ENCODE results near the gene SIM1. TPM values are rescaled to one million over a fixed set of nuclear protein-coding genes. Genes with fewer than 3 reads are reported as not detected.
A peak's percentile ranks its signal among the peaks of the same experiment; 100 is the strongest.

The SIM1 gene
- total and polyA plus RNA-seq, 9 donors, result 0.37 to 5.5 (median 2.9) TPM

DNA sequence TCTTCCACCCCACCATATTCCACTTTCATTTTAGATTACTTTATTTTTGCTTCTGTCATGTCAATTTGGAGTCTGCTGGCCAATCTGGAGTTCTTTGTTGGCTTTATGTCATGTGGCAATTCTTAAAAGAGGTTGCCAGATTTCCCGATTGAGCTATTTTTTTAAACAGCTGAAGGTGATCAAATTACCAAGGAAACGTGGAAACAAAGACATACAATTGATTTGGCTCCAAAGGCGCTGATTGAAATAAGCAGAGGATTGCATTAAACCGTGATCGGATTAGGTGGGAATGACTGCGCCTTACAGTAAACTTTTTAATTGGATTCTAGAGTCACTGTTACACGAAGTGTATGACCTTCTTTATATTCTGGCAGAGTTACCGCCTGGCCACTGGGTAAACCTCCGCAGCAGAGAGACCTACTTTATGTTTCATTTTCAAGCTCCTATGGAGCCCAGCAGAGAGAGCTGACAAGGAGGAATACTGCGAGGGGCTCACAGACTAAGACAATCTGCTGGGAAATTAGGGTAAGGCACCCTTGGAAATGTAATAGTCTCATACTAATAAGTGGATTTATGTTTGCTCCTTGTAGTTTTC lies 37.9 kb downstream of the SIM1 start:
- Histone ChIP-seq H3K27ac (ENCODE audit: low read length) (no peak overlapping the region), H3K27me3 (ENCODE audit: control insufficient read depth, insufficient read depth, low read length) (no peaks in the 10 kb centered on the region), H3K4me3 (ENCODE audit: low read length) (no peak overlapping the region), H3K4me1 (ENCODE audit: control insufficient read depth, insufficient read depth, low read length) (no peaks in the 10 kb centered on the region), H3K36me3 (ENCODE audit: control insufficient read depth, insufficient read depth, low read length) (no peaks in the 10 kb centered on the region), H3K9me3 (replicated peaks; ENCODE audit: control insufficient read depth, low read depth, low read length) (no peaks in the 10 kb centered on the region)
- 47% methylated on average over 6 of the region's 10 CpGs for WGBS (ENCODE audit: insufficient coverage)
- DNase-seq, result peak; percentile 50

DNA sequence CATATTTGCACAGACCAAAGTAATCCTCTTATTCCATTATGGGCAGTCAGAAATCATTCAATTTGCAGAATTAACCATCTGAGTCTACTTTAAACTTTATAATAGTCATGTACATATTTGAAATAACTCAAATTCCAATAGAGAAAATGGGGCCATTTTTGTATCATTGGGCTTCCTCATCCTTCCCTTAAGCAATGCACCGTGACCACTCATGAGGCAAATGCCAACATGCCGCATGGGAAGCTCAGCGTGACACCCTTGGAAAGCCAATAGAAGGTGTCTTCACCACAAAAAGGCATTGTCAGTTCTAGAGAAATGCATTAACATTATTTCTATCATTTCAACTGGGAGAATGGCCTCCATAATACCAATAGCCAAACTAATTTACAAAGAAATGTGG lies 38.5 kb downstream of the SIM1 start:
- no peak overlapping the region for H3K27ac ChIP-seq (ENCODE audit: low read length)
- H3K27me3 ChIP-seq (ENCODE audit: control insufficient read depth, insufficient read depth, low read length), result no peaks in the 10 kb centered on the region
- no peaks in the 10 kb centered on the region for H3K4me1 ChIP-seq (ENCODE audit: control insufficient read depth, insufficient read depth, low read length)
- no peak overlapping the region for H3K4me3 ChIP-seq (ENCODE audit: low read length)
- no peak for DNase-seq
- WGBS (ENCODE audit: insufficient coverage), result no CpG with 5 or more reads among the region's 3 CpGs
- H3K9me3 ChIP-seq (replicated peaks; ENCODE audit: control insufficient read depth, low read depth, low read length), result no peaks in the 10 kb centered on the region
- H3K36me3 ChIP-seq (ENCODE audit: control insufficient read depth, insufficient read depth, low read length), result no peaks in the 10 kb centered on the region

DNA sequence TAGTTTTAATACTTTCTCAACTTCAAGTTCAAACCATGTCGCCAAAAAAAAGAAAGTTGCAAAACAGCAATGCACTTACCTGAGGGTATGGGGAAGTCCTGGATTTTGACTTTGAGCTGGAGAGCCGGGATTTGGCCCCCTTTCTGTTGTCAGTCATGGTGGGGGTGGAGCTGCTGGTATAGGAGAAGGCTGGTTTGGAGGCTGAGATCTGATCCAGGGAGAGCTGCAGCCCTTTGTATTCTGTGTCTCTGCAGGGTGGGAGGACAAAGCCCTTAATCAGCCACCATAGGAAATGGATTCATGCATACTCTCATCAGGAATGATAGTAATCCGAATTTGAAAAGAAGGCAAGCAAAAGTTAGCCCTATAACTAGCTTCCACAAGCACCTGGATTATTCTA lies 44.0 kb downstream of the SIM1 start:
- Histone ChIP-seq H3K27me3 (ENCODE audit: control insufficient read depth, insufficient read depth, low read length) (no peaks in the 10 kb centered on the region), H3K27ac (ENCODE audit: low read length) (no peak overlapping the region), H3K9me3 (replicated peaks; ENCODE audit: control insufficient read depth, low read depth, low read length) (no peaks in the 10 kb centered on the region), H3K4me3 (ENCODE audit: low read length) (no peak overlapping the region), H3K4me1 (ENCODE audit: control insufficient read depth, insufficient read depth, low read length) (no peaks in the 10 kb centered on the region), H3K36me3 (ENCODE audit: control insufficient read depth, insufficient read depth, low read length) (no peaks in the 10 kb centered on the region)
- DNase-seq, result no peak
- WGBS (ENCODE audit: insufficient coverage), result 22% methylated on average over 1 of the region's 3 CpGs

DNA sequence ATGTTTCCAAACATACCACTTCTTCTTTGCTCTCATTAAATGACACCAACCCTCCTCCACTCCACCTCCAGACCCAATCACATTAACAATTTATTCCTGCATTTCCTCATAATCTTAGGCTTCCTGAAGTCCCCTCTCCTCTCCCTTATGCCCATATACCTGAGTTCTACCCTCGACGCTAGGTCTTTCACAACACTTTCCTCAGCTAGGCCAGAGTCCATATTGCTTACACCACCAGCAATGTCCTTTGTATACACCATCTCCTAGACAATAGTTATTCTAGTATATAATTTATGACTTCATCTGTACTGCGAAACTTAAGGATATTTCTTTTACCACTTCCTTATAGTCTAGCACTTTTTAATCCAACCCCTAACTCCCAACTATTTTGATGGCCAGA lies 47.7 kb downstream of the SIM1 start:
- Histone ChIP-seq H3K4me3 (ENCODE audit: low read length) (no peak overlapping the region), H3K27ac (ENCODE audit: low read length) (no peak overlapping the region), H3K4me1 (ENCODE audit: control insufficient read depth, insufficient read depth, low read length) (no peaks in the 10 kb centered on the region), H3K9me3 (replicated peaks; ENCODE audit: control insufficient read depth, low read depth, low read length) (no peaks in the 10 kb centered on the region), H3K27me3 (ENCODE audit: control insufficient read depth, insufficient read depth, low read length) (no peaks in the 10 kb centered on the region), H3K36me3 (ENCODE audit: control insufficient read depth, insufficient read depth, low read length) (no peaks in the 10 kb centered on the region)
- no peak for DNase-seq
- no CpG with 5 or more reads among the region's 3 CpGs for WGBS (ENCODE audit: insufficient coverage)

DNA sequence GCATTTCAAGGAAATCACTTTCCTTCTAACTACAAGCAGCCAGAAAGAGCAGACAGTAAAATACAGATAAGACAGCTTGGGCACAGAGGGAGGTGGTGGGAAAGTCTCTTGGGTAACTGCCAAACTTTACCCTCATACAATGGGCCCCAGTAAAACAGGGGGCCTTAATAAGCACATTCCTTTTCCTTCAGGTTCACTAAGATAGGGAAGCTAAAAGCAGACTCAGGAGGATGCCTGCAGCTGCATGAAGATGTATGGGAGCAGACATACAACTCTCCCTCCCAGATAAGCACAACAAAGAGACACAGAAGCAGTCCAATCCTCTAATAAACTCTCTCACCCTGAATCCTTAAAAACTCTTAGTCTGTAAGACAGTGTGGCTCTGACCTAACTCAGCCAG lies 49.0 kb downstream of the SIM1 start:
- H3K4me1 ChIP-seq (ENCODE audit: control insufficient read depth, insufficient read depth, low read length), result no peaks in the 10 kb centered on the region
- H3K4me3 ChIP-seq (ENCODE audit: low read length), result no peak overlapping the region
- no peak for DNase-seq
- H3K27ac ChIP-seq (ENCODE audit: low read length), result no peak overlapping the region
- no peaks in the 10 kb centered on the region for H3K36me3 ChIP-seq (ENCODE audit: control insufficient read depth, insufficient read depth, low read length)
- H3K9me3 ChIP-seq (replicated peaks; ENCODE audit: control insufficient read depth, low read depth, low read length), result no peaks in the 10 kb centered on the region
- H3K27me3 ChIP-seq (ENCODE audit: control insufficient read depth, insufficient read depth, low read length), result no peaks in the 10 kb centered on the region

DNA sequence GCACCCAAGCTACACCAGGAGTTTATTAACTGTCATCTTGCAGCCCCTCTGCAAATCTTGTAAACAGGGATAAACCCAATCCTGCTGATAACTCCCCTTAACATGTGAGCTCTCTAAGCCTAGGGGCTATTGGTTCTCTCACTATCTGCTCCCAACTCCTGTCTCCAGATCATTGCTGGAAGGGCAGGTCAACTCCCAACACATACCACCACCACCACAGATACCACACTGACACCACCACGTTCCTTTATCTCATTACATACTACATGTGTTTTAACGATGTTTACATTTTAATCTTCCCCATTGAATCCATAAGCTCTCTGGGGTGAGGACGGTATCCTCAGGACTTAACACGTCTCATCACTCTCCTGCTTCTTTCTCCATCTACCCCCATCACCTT lies 51.8 kb downstream of the SIM1 start:
- H3K27me3 ChIP-seq (ENCODE audit: control insufficient read depth, insufficient read depth, low read length), result no peaks in the 10 kb centered on the region
- 100% methylated on average over 4 of the region's 4 CpGs for WGBS (ENCODE audit: insufficient coverage)
- H3K36me3 ChIP-seq (ENCODE audit: control insufficient read depth, insufficient read depth, low read length), result no peaks in the 10 kb centered on the region
- no peak overlapping the region for H3K4me3 ChIP-seq (ENCODE audit: low read length)
- no peak for DNase-seq
- no peak overlapping the region for H3K27ac ChIP-seq (ENCODE audit: low read length)
- no peaks in the 10 kb centered on the region for H3K9me3 ChIP-seq (replicated peaks; ENCODE audit: control insufficient read depth, low read depth, low read length)
- no peaks in the 10 kb centered on the region for H3K4me1 ChIP-seq (ENCODE audit: control insufficient read depth, insufficient read depth, low read length)

DNA sequence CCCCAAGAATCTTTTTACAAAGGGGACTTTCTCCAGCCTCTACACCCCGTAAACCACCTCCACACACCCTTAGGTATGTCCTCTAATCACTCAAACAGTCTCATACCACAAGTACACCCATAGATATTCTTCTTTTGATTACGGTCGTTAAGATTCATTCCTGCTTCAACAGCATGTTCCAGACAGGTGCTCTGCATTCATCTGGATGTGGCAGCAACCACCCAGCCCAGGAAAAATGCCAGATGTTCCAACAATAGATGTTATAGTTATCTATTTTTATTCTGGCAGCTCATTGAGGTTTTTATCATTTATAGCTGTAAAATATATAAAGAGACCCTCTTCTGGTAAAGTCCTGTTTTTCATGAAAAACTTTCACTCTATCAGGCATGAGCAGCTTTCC lies 60.7 kb downstream of the SIM1 start:
- Histone ChIP-seq H3K4me3 (ENCODE audit: low read length) (no peak overlapping the region), H3K27me3 (ENCODE audit: control insufficient read depth, insufficient read depth, low read length) (no peaks in the 10 kb centered on the region), H3K9me3 (replicated peaks; ENCODE audit: control insufficient read depth, low read depth, low read length) (no peaks in the 10 kb centered on the region), H3K27ac (ENCODE audit: low read length) (no peak overlapping the region), H3K36me3 (ENCODE audit: control insufficient read depth, insufficient read depth, low read length) (no peaks in the 10 kb centered on the region), H3K4me1 (ENCODE audit: control insufficient read depth, insufficient read depth, low read length) (no peaks in the 10 kb centered on the region)
- no peak for DNase-seq
- WGBS (ENCODE audit: insufficient coverage), result no CpG with 5 or more reads among the region's 3 CpGs

DNA sequence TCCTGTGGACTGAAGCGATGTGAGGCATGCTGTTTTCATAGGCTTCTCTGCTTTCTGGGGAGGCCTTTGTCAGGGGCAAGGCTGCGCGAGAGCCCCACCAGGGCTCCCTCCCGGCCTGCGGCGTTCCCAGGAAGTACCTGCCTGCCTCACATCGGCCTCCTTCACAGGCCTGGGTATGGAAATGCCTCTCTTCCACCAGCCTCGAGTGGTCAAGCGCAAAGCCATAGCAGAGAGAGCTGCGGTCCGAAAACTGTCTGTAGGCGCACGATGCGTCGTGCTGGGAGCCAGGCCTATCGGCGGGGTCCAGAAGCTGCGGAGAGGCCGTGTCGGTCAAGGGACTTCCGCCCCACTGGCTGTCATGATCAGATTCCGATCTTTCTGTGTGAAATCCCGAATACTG lies 71.2 kb downstream of the SIM1 start:
- Histone ChIP-seq H3K4me3 (ENCODE audit: low read length) (no peak overlapping the region), H3K27ac (ENCODE audit: low read length) (no peak overlapping the region), H3K27me3 (ENCODE audit: control insufficient read depth, insufficient read depth, low read length) (no peaks in the 10 kb centered on the region), H3K9me3 (replicated peaks; ENCODE audit: control insufficient read depth, low read depth, low read length) (no peaks in the 10 kb centered on the region), H3K36me3 (ENCODE audit: control insufficient read depth, insufficient read depth, low read length) (no peaks in the 10 kb centered on the region), H3K4me1 (ENCODE audit: control insufficient read depth, insufficient read depth, low read length) (no peaks in the 10 kb centered on the region)
- DNase-seq, result no peak
- 95% methylated on average over 9 of the region's 23 CpGs for WGBS (ENCODE audit: insufficient coverage)

DNA sequence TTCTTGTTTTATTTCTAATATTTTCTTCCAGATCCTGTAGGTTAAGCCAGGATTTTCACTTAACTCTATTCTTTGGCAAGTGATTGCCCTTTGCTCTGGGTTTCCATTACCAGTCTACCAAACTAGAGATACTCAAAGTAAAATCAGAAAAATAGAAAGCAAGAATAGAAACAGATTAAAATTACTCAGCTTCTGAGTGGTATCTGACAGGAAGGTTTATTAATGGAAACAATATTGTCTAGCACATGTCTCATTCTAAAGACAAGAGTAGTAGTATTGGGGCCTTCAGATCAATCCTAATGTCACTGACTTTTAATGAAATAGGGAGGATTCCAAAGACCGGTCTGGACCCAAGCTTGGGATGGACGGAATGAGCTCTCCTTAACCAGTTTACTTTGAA lies 72.3 kb downstream of the SIM1 start:
- Histone ChIP-seq H3K4me1 (ENCODE audit: control insufficient read depth, insufficient read depth, low read length) (no peaks in the 10 kb centered on the region), H3K9me3 (replicated peaks; ENCODE audit: control insufficient read depth, low read depth, low read length) (no peaks in the 10 kb centered on the region), H3K4me3 (ENCODE audit: low read length) (no peak overlapping the region), H3K36me3 (ENCODE audit: control insufficient read depth, insufficient read depth, low read length) (no peaks in the 10 kb centered on the region), H3K27ac (ENCODE audit: low read length) (no peak overlapping the region), H3K27me3 (ENCODE audit: control insufficient read depth, insufficient read depth, low read length) (no peaks in the 10 kb centered on the region)
- 88% methylated on average over 2 of the region's 2 CpGs for WGBS (ENCODE audit: insufficient coverage)
- no peak for DNase-seq

DNA sequence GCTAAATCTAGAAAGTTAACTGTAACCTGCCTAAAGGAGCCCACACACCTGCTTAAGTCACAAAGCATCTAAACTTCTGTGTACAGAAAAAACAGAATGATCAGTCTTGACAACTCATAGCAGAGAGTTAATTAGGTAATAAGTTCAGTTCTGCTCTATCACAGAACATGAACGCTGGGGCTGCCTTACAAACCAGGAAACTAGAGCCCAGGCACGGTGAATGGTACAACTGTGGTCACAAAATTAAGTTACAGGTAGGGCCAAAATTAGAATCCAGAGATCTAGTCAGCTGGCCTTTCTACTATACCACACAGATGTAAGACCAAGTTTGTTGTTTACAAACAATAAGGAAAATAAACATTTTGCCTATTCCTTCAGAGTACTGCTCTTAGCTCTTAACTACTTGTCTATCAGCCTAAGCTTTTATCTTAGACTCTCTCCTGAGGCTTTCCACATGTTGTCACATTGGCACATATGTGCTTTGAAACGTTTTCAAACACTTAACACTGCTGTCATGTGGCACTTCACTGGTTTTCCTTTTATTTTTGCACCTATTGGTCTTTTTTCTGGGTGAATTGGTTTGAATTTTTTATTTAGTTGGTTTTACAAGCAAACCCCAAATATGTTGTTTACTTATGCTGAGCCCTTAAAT lies 75.7 kb downstream of the SIM1 start:
- no peak overlapping the region for H3K27ac ChIP-seq (ENCODE audit: low read length)
- no peaks in the 10 kb centered on the region for H3K4me1 ChIP-seq (ENCODE audit: control insufficient read depth, insufficient read depth, low read length)
- no peak for DNase-seq
- H3K9me3 ChIP-seq (replicated peaks; ENCODE audit: control insufficient read depth, low read depth, low read length), result no peaks in the 10 kb centered on the region
- WGBS (ENCODE audit: insufficient coverage), result no CpG with 5 or more reads among the region's 3 CpGs
- no peak overlapping the region for H3K4me3 ChIP-seq (ENCODE audit: low read length)
- H3K36me3 ChIP-seq (ENCODE audit: control insufficient read depth, insufficient read depth, low read length), result no peaks in the 10 kb centered on the region
- H3K27me3 ChIP-seq (ENCODE audit: control insufficient read depth, insufficient read depth, low read length), result no peaks in the 10 kb centered on the region

DNA sequence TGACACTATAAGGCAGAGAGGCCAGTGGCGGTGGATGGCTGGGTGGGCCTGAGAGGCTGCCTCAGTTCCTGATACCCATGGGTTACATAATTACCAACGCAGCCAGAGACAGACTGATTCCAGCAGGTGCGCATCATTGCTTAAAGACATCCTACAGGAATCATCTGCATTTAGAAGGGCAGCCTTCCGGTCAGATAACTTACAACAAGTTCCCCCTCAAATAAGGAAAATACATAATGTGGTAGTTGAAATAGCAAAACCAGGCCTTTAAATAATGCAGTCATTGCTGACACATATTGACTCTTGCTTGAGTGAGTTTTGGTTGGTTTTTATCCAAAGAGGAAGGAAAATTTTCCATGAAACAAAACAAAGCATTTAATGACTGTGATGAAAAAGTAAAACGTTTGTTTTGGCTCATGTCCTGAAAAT lies 81.9 kb downstream of the SIM1 start:
- peak; percentile 11 for DNase-seq
- WGBS (ENCODE audit: insufficient coverage), result no CpG with 5 or more reads among the region's 5 CpGs
- no peak overlapping the region for H3K27ac ChIP-seq (ENCODE audit: low read length)
- H3K27me3 ChIP-seq (ENCODE audit: control insufficient read depth, insufficient read depth, low read length), result no peaks in the 10 kb centered on the region
- no peak overlapping the region for H3K4me3 ChIP-seq (ENCODE audit: low read length)
- H3K36me3 ChIP-seq (ENCODE audit: control insufficient read depth, insufficient read depth, low read length), result no peaks in the 10 kb centered on the region
- no peaks in the 10 kb centered on the region for H3K9me3 ChIP-seq (replicated peaks; ENCODE audit: control insufficient read depth, low read depth, low read length)
- H3K4me1 ChIP-seq (ENCODE audit: control insufficient read depth, insufficient read depth, low read length), result no peaks in the 10 kb centered on the region

All from muscle of leg (tissue), 11 donors.